ENCODE data around the gene CDC7. TPM values are rescaled to one million over a fixed set of nuclear protein-coding genes. Genes with fewer than 3 reads are reported as not detected.

CDC7 gene
- polyA plus RNA-seq, 2 of the 4 experiments (the other 2 are of a cell fraction), result 10.1 to 16.8 TPM

- ChIA-PET POLR2A (no interaction called here), CTCF (interaction anchor here (0.5 kb wide), 1 partner anchor 27 kb away, joined by 3 read pairs; no protein-coding TSS in a partner anchor)
- Histone ChIP-seq H3K9me3 (no peaks in the 10 kb centered on the region), H3K4me1 (peaks cover 4% of the 10 kb centered on the region; the same call in 1 of the 3 replicates), H3K27ac (no peak overlapping the region), H3K4me3 (no peak overlapping the region), H3K4me2 (no peak overlapping the region)
- DNase-seq (ENCODE audit: low read depth in 1 of 2, low spot score in 1 of 2), result no peak
- no peak for ATAC-seq
- 88% methylated on average over 9 of the region's 13 CpGs for WGBS (ENCODE audit: missing lambda C conversion rate)
- no peak for FAIRE-seq
- TF ChIP-seq CHD4 (IDR thresholded peaks at IDR 0.05; ENCODE audit: borderline replicate concordance) (no peak), ZC3H11A (IDR thresholded peaks at IDR 0.05) (no peak), GATA3 (IDR thresholded peaks at IDR 0.05; ENCODE audit: borderline replicate concordance) (no peak), ESRRA (IDR thresholded peaks at IDR 0.05; ENCODE audit: borderline replicate concordance, low read length) (no peak), RNF2 (IDR thresholded peaks at IDR 0.05; ENCODE audit: borderline replicate concordance, low read depth) (no peak), CHD2 (IDR thresholded peaks at IDR 0.05; ENCODE audit: low read length, partially characterized antibody) (no peak), RAD21 (conservative IDR thresholded peaks at IDR 0.05 in 1 of 2, IDR thresholded peaks at IDR 0.05 in 1 of 2) (no peak), PHF8 (IDR thresholded peaks at IDR 0.05; ENCODE audit: borderline replicate concordance, low read depth) (no peak), CEBPB (IDR thresholded peaks at IDR 0.05) (no peak), SREBF2 (IDR thresholded peaks at IDR 0.05) (no peak), MYC (IDR thresholded peaks at IDR 0.05; ENCODE audit: borderline replicate concordance, low read length) (no peak), ATOH8 (CRISPR knock-in tag; IDR thresholded peaks at IDR 0.05; ENCODE audit: low read depth) (no peak), NFE2L2 (conservative IDR thresholded peaks at IDR 0.05; ENCODE audit: low read length) (no peak), E2F6 (IDR thresholded peaks at IDR 0.05; ENCODE audit: borderline replicate concordance, low read depth) (no peak), USF2 (IDR thresholded peaks at IDR 0.05) (no peak), SMC3 (IDR thresholded peaks at IDR 0.05) (no peak), HMGXB4 (CRISPR knock-in tag; IDR thresholded peaks at IDR 0.05; ENCODE audit: borderline replicate concordance) (no peak), JUNB (IDR thresholded peaks at IDR 0.05) (no peak), FOSB (CRISPR knock-in tag; IDR thresholded peaks at IDR 0.05) (no peak)
Observed at GRCh38 chr1:91545506-91546300, 45.1 kb downstream of the CDC7 start.

- POLR2A ChIA-PET, result no interaction called here
- Histone ChIP-seq H3K27ac (no peak overlapping the region), H3K4me2 (no peak overlapping the region), H3K4me3 (no peak overlapping the region), H3K9me3 (no peaks in the 10 kb centered on the region), H3K4me1 (peaks cover 4% of the 10 kb centered on the region; the same call in 1 of the 3 replicates)
- no peak for FAIRE-seq
- TF ChIP-seq CHD4 (IDR thresholded peaks at IDR 0.05; ENCODE audit: borderline replicate concordance) (no peak), FOXS1 (CRISPR knock-in tag; IDR thresholded peaks at IDR 0.05) (no peak), PHF8 (IDR thresholded peaks at IDR 0.05; ENCODE audit: borderline replicate concordance, low read depth) (no peak), POLR2AphosphoS2 (conservative IDR thresholded peaks at IDR 0.05; ENCODE audit: low read length) (no peak), HDAC2 (IDR thresholded peaks at IDR 0.05) (no peak)
- WGBS (ENCODE audit: missing lambda C conversion rate), result 68% methylated on average over 14 of the region's 18 CpGs
- no peak for ATAC-seq
- CTCF ChIA-PET, result interaction anchor here (1.2 to 1.6 kb wide), 2 partner anchors 8 to 64 kb away, joined by 4 to 5 read pairs; no protein-coding TSS in a partner anchor
- DNase-seq (ENCODE audit: low read depth in 1 of 2, low spot score in 1 of 2), result no peak
Observed at GRCh38 chr1:91546301-91546581, 45.6 kb downstream of the CDC7 start.

Measured in A549 (cell line).